VCaP (cell line): ENCODE data around the gene XXYLT1.
"Not testable (repeated sequence)": the region's sequence is repeated elsewhere in the genome, so short reads cannot be mapped to it uniquely, and the experiment has no call there.

ENCODE experiments used
- H3K27ac ChIP-seq: fragments of 450-650 bp; 2 replicates; pipeline ENCODE4 v1.5.1; 2017
- CTCF ChIP-seq: fragments of 450-650 bp; conservative IDR thresholded peaks from 2 replicates; pipeline ENCODE4 v1.5.1; 2017; ENCODE audit warnings: mild to moderate bottlenecking, moderate library complexity

XXYLT1 gene

GRCh38 chr3:195052939-195053338 lies 218.0 kb downstream of the XXYLT1 start:
- no peak for TF ChIP-seq CTCF
- no peak overlapping the region for H3K27ac ChIP-seq

- H3K27ac ChIP-seq = not testable (repeated sequence)
Measured at GRCh38 chr3:195050296-195050695, 220.7 kb downstream of the XXYLT1 start.

GRCh38 chr3:195048059-195048905 lies 222.7 kb downstream of the XXYLT1 start:
- TF ChIP-seq CTCF = no peak
- no peak overlapping the region for H3K27ac ChIP-seq

- H3K27ac ChIP-seq = no peak overlapping the region
- TF ChIP-seq CTCF = no peak
Measured at GRCh38 chr3:195047536-195047935, 223.4 kb downstream of the XXYLT1 start.

GRCh38 chr3:195046441-195046840 lies 224.5 kb downstream of the XXYLT1 start:
- no peak for TF ChIP-seq CTCF

GRCh38 chr3:195045481-195046210 lies 225.3 kb downstream of the XXYLT1 start:
- H3K27ac ChIP-seq = no peak overlapping the region
- no peak for TF ChIP-seq CTCF

More at GRCh38 chr3:195046441-195046840, 224.5 kb downstream of the XXYLT1 start:
- no peak overlapping the region for H3K27ac ChIP-seq

- no peak overlapping the region for H3K27ac ChIP-seq
- no peak for TF ChIP-seq CTCF
Measured at GRCh38 chr3:195044411-195044810, 226.5 kb downstream of the XXYLT1 start.
